ENCODE data around the gene RNF26.

GRCh38 chr11:119372260-119373058, 38.1 kb downstream of the RNF26 start:
- TF ChIP-seq ETV6 (CRISPR knock-in tag; conservative IDR thresholded peaks at IDR 0.05), result no peak
- TF ChIP-seq ZNF24 (IDR thresholded peaks at IDR 0.05), result no peak
- TF ChIP-seq HNF4A (CRISPR knock-in tag; IDR thresholded peaks at IDR 0.05), result no peak
- no peak for TF ChIP-seq YY1 (IDR thresholded peaks at IDR 0.05; ENCODE audit: insufficient read depth, insufficient replicate concordance, low read depth, low read length)
- TF ChIP-seq, protein P1, sequence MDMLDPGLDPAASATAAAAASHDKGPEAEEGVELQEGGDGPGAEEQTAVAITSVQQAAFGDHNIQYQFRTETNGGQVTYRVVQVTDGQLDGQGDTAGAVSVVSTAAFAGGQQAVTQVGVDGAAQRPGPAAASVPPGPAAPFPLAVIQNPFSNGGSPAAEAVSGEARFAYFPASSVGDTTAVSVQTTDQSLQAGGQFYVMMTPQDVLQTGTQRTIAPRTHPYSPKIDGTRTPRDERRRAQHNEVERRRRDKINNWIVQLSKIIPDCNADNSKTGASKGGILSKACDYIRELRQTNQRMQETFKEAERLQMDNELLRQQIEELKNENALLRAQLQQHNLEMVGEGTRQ (IDR thresholded peaks at IDR 0.05; ENCODE audit: low read depth, low read length), result no peak
- TF ChIP-seq, protein P1 (CRISPR knock-in tag; IDR thresholded peaks at IDR 0.05; ENCODE audit: borderline replicate concordance), result no peak
- TF ChIP-seq, protein P2, sequence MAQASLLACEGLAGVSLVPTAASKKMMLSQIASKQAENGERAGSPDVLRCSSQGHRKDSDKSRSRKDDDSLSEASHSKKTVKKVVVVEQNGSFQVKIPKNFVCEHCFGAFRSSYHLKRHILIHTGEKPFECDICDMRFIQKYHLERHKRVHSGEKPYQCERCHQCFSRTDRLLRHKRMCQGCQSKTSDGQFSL (CRISPR knock-in tag; IDR thresholded peaks at IDR 0.05), result no peak
- TF ChIP-seq BCL6 (CRISPR knock-in tag; IDR thresholded peaks at IDR 0.05), result no peak
- TF ChIP-seq CBX2 (IDR thresholded peaks at IDR 0.05; ENCODE audit: low read depth, low read length), result no peak
- TF ChIP-seq CBX2 (CRISPR knock-in tag; IDR thresholded peaks at IDR 0.05; ENCODE audit: low read depth), result no peak
- TF ChIP-seq ATF4 (CRISPR knock-in tag; IDR thresholded peaks at IDR 0.05), result no peak
- TF ChIP-seq, protein P3, sequence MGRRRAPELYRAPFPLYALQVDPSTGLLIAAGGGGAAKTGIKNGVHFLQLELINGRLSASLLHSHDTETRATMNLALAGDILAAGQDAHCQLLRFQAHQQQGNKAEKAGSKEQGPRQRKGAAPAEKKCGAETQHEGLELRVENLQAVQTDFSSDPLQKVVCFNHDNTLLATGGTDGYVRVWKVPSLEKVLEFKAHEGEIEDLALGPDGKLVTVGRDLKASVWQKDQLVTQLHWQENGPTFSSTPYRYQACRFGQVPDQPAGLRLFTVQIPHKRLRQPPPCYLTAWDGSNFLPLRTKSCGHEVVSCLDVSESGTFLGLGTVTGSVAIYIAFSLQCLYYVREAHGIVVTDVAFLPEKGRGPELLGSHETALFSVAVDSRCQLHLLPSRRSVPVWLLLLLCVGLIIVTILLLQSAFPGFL (CRISPR knock-in tag; IDR thresholded peaks at IDR 0.05), result no peak
- no peak for TF ChIP-seq SP5 (CRISPR knock-in tag; IDR thresholded peaks at IDR 0.05; ENCODE audit: borderline replicate concordance, low read depth)
- no peak for TF ChIP-seq POLR2A (IDR thresholded peaks at IDR 0.05; ENCODE audit: insufficient read depth in 1 of 2, low read depth in 2 of 2, low read length in 2 of 2)
- TF ChIP-seq SP2 (CRISPR knock-in tag; IDR thresholded peaks at IDR 0.05), result no peak
